ENCODE results near the gene ZAR1L.

- TF ChIP-seq, protein P1, sequence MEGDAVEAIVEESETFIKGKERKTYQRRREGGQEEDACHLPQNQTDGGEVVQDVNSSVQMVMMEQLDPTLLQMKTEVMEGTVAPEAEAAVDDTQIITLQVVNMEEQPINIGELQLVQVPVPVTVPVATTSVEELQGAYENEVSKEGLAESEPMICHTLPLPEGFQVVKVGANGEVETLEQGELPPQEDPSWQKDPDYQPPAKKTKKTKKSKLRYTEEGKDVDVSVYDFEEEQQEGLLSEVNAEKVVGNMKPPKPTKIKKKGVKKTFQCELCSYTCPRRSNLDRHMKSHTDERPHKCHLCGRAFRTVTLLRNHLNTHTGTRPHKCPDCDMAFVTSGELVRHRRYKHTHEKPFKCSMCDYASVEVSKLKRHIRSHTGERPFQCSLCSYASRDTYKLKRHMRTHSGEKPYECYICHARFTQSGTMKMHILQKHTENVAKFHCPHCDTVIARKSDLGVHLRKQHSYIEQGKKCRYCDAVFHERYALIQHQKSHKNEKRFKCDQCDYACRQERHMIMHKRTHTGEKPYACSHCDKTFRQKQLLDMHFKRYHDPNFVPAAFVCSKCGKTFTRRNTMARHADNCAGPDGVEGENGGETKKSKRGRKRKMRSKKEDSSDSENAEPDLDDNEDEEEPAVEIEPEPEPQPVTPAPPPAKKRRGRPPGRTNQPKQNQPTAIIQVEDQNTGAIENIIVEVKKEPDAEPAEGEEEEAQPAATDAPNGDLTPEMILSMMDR (IDR thresholded peaks at IDR 0.05): no peak
- TF ChIP-seq EP300 (IDR thresholded peaks at IDR 0.05; ENCODE audit: low read depth): no peak
- TF ChIP-seq POLR2AphosphoS5 (IDR thresholded peaks at IDR 0.05): no peak
These were observed 29.6 kb downstream of the ZAR1L start for GRCh38 chr13:32285633-32285965.

Measured in transverse colon (tissue), 4 donors.